ENCODE results near the gene MRPL58.

- TF ChIP-seq POLR2A (IDR thresholded peaks at IDR 0.05; ENCODE audit: low read length) (no peak), GATA1 (IDR thresholded peaks at IDR 0.05; ENCODE audit: low read depth, low read length) (no peak)
Observed at GRCh38 chr17:75064460-75064859, 52.0 kb downstream of the MRPL58 start.
